ENCODE results near the gene ARHGAP24. TPM values are rescaled to one million over a fixed set of nuclear protein-coding genes. Genes with fewer than 3 reads are reported as not detected.
A peak's percentile ranks its signal among the peaks of the same experiment; 100 is the strongest.

Gene ARHGAP24
- total RNA-seq, 1 donor: 67.6 TPM

DNA sequence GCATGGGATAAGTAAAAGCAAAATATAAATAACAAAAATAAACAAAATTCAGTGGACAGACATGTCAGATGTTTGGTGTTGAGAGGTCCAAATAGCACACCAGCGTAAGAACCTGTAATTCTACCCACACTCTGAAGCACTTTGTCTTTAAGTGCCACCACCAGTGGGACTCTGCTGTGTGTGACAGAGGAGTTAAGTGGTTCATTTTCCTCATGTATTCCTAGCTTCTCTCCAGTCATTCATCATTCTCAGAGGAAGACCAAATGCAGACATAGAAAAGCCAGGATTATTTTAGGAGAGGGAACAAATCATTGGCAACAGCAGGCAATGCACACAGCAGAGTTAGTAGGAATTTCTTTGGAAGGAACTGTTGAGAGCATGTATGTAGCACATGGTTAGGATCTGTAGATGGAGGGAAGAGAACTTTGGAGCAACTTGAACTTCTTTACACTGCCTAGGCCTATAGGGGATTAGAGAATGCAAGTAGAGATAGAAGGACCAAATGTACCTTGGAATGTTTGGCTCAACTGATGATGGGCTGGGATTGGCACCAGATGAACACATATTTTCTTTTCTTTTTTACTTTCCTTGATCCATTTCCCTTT lies 43.0 kb upstream of the ARHGAP24 start:
- TF ChIP-seq, protein P1, sequence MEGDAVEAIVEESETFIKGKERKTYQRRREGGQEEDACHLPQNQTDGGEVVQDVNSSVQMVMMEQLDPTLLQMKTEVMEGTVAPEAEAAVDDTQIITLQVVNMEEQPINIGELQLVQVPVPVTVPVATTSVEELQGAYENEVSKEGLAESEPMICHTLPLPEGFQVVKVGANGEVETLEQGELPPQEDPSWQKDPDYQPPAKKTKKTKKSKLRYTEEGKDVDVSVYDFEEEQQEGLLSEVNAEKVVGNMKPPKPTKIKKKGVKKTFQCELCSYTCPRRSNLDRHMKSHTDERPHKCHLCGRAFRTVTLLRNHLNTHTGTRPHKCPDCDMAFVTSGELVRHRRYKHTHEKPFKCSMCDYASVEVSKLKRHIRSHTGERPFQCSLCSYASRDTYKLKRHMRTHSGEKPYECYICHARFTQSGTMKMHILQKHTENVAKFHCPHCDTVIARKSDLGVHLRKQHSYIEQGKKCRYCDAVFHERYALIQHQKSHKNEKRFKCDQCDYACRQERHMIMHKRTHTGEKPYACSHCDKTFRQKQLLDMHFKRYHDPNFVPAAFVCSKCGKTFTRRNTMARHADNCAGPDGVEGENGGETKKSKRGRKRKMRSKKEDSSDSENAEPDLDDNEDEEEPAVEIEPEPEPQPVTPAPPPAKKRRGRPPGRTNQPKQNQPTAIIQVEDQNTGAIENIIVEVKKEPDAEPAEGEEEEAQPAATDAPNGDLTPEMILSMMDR (IDR thresholded peaks at IDR 0.05; ENCODE audit: insufficient read depth, low read length): no peak
- no peak for DNase-seq (ENCODE audit: low read depth)
- no peak overlapping the region for H3K4me3 ChIP-seq (ENCODE audit: low read depth, low read length)

DNA sequence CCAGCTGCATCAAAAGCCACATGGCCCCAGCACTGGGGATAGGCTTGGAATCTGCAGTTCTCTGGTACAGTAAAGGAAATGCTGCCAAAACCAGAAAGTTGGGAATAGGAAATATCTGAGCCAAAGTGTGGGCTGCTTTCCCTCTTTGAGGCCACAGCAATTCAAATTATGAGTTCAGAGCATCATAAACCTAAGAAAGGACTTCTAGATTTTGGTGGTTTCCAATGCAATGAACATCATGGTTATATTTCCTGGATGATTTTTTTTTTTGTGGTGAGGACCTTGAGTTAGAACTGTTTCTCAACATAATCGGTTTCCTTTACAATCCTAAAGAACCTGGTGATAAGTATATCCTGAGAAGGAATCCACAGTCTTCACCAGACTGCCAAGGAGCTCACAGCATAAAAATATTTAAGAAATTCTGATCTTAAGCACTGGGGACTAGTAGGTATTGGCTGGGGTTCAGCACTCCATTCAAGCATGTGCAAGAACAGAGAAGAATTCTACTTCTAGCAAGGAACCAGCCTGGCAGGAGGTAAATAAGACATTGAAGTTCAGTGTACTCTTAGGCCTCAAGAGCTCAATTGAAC lies 29.8 kb upstream of the ARHGAP24 start:
- no peak overlapping the region for H3K4me3 ChIP-seq (ENCODE audit: low read depth, low read length)
- TF ChIP-seq, protein P1 (IDR thresholded peaks at IDR 0.05; ENCODE audit: insufficient read depth, low read length): no peak
- peak; percentile 33 for DNase-seq (ENCODE audit: low read depth)

DNA sequence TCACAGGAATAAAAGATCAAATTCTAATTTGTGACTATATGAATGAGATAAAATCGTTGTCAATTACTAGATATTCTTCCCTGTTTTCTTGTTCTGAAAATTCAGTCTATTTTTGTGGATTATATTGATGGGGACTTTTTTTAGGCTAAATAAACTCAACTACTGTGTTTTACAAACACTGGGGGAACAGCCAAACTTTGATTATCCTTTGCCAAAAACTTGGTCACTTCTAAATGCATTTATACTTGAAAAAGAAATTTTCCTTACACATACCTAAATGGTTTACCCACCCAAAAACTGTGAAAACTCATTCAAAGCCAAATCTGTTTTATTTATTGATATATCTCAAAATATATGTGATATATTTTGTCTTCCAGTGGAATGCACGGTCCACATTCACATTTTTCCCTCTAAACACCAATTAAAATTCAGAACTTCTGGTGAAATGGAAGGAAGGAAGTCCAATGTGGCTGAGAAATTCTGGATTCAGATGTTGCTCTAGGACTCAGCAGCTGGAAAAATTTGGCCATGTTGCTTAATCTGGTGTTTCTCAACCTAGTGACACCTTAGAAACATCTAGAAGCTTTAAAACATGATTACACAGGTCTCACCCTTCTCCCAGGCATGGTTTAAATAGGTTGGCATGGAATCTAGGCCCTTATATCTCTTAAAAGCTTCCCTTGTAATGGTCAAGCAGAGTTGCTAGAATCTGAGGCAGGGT lies 28.6 kb upstream of the ARHGAP24 start:
- TF ChIP-seq, protein P1 (IDR thresholded peaks at IDR 0.05; ENCODE audit: insufficient read depth, low read length): no peak
- no peak for DNase-seq (ENCODE audit: low read depth)
- H3K4me3 ChIP-seq (ENCODE audit: low read depth, low read length): no peak overlapping the region

DNA sequence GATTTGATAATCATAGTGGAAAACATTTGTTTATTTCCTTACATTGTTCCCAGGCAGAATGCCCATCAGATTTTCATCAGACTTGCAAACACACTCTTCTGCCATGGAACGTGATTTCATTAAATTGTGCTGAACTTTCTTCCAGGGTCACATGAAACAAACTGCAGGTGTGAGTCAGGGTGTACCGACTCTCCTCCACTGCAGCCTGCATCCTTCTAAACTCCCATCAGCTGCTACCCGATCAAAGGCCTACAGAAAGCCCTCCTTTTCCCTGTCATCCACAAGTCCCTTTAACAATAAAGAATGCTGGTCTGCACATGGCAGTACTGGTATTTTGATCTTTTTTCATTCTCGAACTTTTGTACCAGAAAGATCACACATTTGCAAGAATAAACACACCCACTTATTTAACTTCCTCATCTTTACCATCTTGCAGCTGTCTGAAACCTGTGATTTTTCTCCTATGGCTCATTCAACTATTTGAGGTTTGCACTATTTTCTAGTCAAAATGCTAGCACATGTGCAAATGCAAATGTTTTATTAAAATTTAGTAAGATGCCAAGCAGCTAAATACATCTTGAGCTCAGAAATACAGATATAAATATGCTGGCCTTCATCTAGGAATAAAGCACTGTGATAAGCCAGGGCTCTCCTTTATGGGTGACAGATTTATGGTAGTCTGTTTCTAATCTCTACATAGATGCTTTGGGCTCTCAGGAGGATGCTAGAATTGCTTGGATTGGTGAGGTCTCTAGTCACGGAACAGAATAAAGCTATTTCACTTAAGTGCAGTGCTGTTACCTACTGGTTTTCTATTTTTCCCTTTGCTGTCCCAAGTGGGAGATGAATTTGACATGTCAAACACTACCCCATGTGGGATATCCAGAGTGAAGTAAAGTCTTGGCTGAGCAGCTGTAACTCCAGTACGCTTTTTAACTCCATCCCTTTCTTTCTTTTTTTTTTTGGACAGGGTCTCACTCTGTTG lies 25.8 kb upstream of the ARHGAP24 start:
- TF ChIP-seq, protein P1 (IDR thresholded peaks at IDR 0.05; ENCODE audit: insufficient read depth, low read length): no peak
- no peak for DNase-seq (ENCODE audit: low read depth)
- H3K4me3 ChIP-seq (ENCODE audit: low read depth, low read length): no peak overlapping the region

DNA sequence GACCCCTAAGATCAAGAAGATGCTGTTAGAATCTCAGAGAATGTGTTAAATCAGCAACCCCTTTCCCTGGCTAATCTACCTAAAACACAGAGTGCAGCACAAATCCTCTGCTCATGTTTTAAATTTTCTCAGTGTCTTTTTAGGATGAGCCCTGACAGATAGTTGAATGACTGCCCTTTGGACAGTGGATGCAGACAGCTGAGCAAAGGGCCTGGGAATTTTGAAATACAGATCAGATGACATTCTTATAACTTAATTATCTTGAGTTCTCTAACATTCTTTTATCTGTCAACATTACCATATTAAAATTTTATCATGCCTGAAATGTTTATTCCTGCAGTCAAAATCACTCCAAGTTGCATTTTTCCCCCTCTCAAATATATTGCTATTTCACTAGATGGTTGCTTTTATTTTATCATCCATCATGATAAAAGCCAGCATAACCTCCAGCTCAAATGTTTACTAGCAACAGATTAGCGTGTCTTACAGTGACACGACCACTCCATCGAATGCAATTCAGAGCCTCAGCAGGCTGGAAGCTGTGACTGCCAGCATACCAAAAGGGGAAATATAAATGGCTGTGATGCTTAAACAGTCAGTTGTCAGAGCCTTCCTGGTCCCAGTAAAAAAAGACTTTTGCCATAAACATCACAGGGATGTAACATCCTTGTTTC lies 22.8 kb upstream of the ARHGAP24 start:
- no peak for DNase-seq (ENCODE audit: low read depth)
- TF ChIP-seq, protein P1 (IDR thresholded peaks at IDR 0.05; ENCODE audit: insufficient read depth, low read length): no peak
- no peak overlapping the region for H3K4me3 ChIP-seq (ENCODE audit: low read depth, low read length)

DNA sequence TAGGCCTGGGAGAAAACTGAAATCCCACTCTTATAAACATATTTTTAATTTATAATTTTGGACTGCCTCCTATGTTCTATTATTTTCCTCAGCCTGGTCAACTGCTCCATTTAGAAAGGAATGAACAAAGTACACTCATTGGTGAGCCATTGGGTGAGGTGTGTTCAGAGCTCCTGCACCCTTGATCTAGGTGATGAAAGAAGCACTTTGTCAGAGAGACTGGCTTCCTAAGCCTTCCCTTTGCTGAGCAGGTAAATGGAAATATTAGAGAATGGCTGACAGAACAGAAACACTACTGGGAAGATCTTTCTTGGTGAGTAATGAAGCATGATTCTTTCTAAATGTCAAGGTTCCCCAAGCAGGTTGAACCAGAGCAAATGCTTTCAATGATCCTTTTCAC lies 19.0 kb upstream of the ARHGAP24 start:
- H3K4me3 ChIP-seq (ENCODE audit: low read depth, low read length): no peak overlapping the region
- no peak for DNase-seq (ENCODE audit: low read depth)
- TF ChIP-seq, protein P1 (IDR thresholded peaks at IDR 0.05; ENCODE audit: insufficient read depth, low read length): no peak

Data from fibroblast of the aortic adventitia (primary cell).